ENCODE data around the gene C5orf52. TPM values are rescaled to one million over a fixed set of nuclear protein-coding genes. Genes with fewer than 3 reads are reported as not detected.
A peak's percentile ranks its signal among the peaks of the same experiment; 100 is the strongest.

The C5orf52 gene
- not detected for total RNA-seq
- long read RNA-seq, result 0 reads

GRCh38 chr5:157670662-157671591, at the start of gene C5orf52:
Gene C5orf52 (plus strand): TSS chr5:157671533. CDS start chr5:157671615, 82 bp downstream.
- ATAC-seq (peak; percentile 53), DNase-seq (no peak)
- Histone ChIP-seq H3K4me3 (peak within 1 kb of the TSS; percentile 47), H3K27me3 (peaks cover 11% of the 10 kb centered on the region), H3K27ac (no peak within 1 kb of the TSS), H3K36me3 (no peaks in the 10 kb centered on the region), H3K4me1 (peaks cover 8% of the 10 kb centered on the region), H3K9me3 (no peaks in the 10 kb centered on the region)
- no peak for TF ChIP-seq CTCF (IDR thresholded peaks at IDR 0.05)
- intact Hi-C loops (cut with DNase I), result no loop called here

GRCh38 chr5:157624144-157624543, 47.2 kb upstream of the C5orf52 start:
- intact Hi-C loops (cut with DNase I), result no loop called here
- Histone ChIP-seq H3K4me1 (no peaks in the 10 kb centered on the region), H3K27me3 (no peaks in the 10 kb centered on the region), H3K36me3 (no peaks in the 10 kb centered on the region), H3K9me3 (no peaks in the 10 kb centered on the region), H3K4me3 (no peak overlapping the region), H3K27ac (no peak overlapping the region)
- ATAC-seq (no peak), DNase-seq (no peak)
- no peak for TF ChIP-seq CTCF (IDR thresholded peaks at IDR 0.05)

- no peak for ATAC-seq
- Histone ChIP-seq H3K4me3 (no peak overlapping the region), H3K36me3 (no peaks in the 10 kb centered on the region), H3K27me3 (no peaks in the 10 kb centered on the region), H3K9me3 (no peaks in the 10 kb centered on the region), H3K4me1 (no peaks in the 10 kb centered on the region), H3K27ac (no peak overlapping the region)
- no peak for TF ChIP-seq CTCF (IDR thresholded peaks at IDR 0.05)
- intact Hi-C loops (cut with DNase I), result no loop called here
- DNase-seq, result no peak
These were observed 44.5 kb upstream of the C5orf52 start for GRCh38 chr5:157626831-157627230.

GRCh38 chr5:157630341-157630740, 41.0 kb upstream of the C5orf52 start:
- H3K36me3 ChIP-seq, result no peaks in the 10 kb centered on the region
- no peaks in the 10 kb centered on the region for H3K9me3 ChIP-seq
- ATAC-seq (no peak), DNase-seq (no peak)
- H3K27me3 ChIP-seq, result no peaks in the 10 kb centered on the region
- no peak for TF ChIP-seq CTCF (IDR thresholded peaks at IDR 0.05)
- H3K4me1 ChIP-seq, result no peaks in the 10 kb centered on the region
- H3K27ac ChIP-seq, result no peak overlapping the region
- intact Hi-C loops (cut with DNase I), result no loop called here
- no peak overlapping the region for H3K4me3 ChIP-seq

- Histone ChIP-seq H3K36me3 (no peaks in the 10 kb centered on the region), H3K27ac (no peak overlapping the region), H3K4me3 (no peak overlapping the region), H3K9me3 (no peaks in the 10 kb centered on the region), H3K4me1 (no peaks in the 10 kb centered on the region), H3K27me3 (no peaks in the 10 kb centered on the region)
- DNase-seq (no peak), ATAC-seq (no peak)
- TF ChIP-seq CTCF (IDR thresholded peaks at IDR 0.05), result no peak
- intact Hi-C loops (cut with DNase I), result no loop called here
These were observed 30.8 kb upstream of the C5orf52 start for GRCh38 chr5:157640406-157641066.
